ENCODE data around the gene AKR1C4.

AKR1C4 gene

DNA sequence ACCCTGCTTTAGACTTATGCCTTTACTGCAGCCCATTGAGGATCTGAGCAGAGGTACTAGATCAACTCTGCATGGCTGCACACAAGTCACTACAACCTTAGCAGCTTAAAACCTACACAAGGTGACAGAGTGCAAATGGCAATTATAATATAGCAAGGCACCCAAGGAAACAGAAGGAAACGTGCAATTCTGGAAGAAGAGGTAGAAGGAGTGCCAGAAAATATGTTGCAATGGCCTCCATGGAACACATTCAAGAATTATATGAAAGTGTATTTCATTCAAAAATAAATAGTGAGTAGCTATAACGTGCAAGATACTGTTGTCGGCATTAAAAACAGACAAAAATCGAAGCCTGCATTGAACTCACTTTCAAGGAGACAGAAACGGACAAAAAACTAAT is 8.8 kb upstream of the AKR1C4 start:
- TF ChIP-seq FOXP2 (optimal IDR thresholded peaks at IDR 0.05; ENCODE audit: borderline replicate concordance, extremely low read depth, extremely low read length, insufficient read depth) (no peak), REST (IDR thresholded peaks at IDR 0.05; ENCODE audit: insufficient read depth in 1 of 2, low read depth in 2 of 2, low read length in 2 of 2) (no peak), TAF1 (IDR thresholded peaks at IDR 0.05; ENCODE audit: borderline replicate concordance, insufficient read depth, low read length) (no peak), SIN3A (IDR thresholded peaks at IDR 0.05; ENCODE audit: borderline replicate concordance, insufficient read depth, low read length) (no peak), POLR2AphosphoS5 (IDR thresholded peaks at IDR 0.05; ENCODE audit: low read depth, low read length) (no peak)

DNA sequence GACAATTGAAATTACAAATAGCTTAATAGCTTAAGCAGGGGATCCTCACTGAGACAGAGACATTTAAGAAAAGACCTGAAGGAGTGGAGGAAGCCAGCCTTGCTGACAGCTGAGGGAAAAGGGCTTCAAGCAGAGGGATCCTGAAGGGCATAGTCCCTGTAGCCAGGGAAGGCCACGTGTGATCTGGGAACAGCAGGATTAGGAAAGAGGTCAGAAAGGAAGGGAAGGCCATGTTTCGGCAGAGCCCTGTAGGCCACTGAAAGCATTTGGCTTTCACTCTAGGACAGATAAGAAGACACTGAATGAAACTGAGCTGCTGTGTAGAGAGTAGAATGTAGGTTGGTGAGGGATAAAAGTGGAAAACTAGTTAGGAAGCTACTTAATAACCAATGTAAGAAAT is 8.3 kb upstream of the AKR1C4 start:
- TF ChIP-seq REST (IDR thresholded peaks at IDR 0.05; ENCODE audit: insufficient read depth in 1 of 2, low read depth in 2 of 2, low read length in 2 of 2) (no peak), TAF1 (IDR thresholded peaks at IDR 0.05; ENCODE audit: borderline replicate concordance, insufficient read depth, low read length) (no peak), FOXP2 (optimal IDR thresholded peaks at IDR 0.05; ENCODE audit: borderline replicate concordance, extremely low read depth, extremely low read length, insufficient read depth) (no peak), POLR2AphosphoS5 (IDR thresholded peaks at IDR 0.05; ENCODE audit: low read depth, low read length) (no peak), SIN3A (IDR thresholded peaks at IDR 0.05; ENCODE audit: borderline replicate concordance, insufficient read depth, low read length) (no peak)

GRCh38 chr10:5194431-5194830 is 2.2 kb upstream of the AKR1C4 start:
- TF ChIP-seq TAF1 (IDR thresholded peaks at IDR 0.05; ENCODE audit: borderline replicate concordance, insufficient read depth, low read length) = no peak
- TF ChIP-seq SIN3A (IDR thresholded peaks at IDR 0.05; ENCODE audit: borderline replicate concordance, insufficient read depth, low read length) = no peak
- TF ChIP-seq FOXP2 (optimal IDR thresholded peaks at IDR 0.05; ENCODE audit: borderline replicate concordance, extremely low read depth, extremely low read length, insufficient read depth) = no peak
- TF ChIP-seq POLR2AphosphoS5 (IDR thresholded peaks at IDR 0.05; ENCODE audit: low read depth, low read length) = no peak
- no peak for TF ChIP-seq REST (IDR thresholded peaks at IDR 0.05; ENCODE audit: insufficient read depth in 1 of 2, low read depth in 2 of 2, low read length in 2 of 2)

DNA sequence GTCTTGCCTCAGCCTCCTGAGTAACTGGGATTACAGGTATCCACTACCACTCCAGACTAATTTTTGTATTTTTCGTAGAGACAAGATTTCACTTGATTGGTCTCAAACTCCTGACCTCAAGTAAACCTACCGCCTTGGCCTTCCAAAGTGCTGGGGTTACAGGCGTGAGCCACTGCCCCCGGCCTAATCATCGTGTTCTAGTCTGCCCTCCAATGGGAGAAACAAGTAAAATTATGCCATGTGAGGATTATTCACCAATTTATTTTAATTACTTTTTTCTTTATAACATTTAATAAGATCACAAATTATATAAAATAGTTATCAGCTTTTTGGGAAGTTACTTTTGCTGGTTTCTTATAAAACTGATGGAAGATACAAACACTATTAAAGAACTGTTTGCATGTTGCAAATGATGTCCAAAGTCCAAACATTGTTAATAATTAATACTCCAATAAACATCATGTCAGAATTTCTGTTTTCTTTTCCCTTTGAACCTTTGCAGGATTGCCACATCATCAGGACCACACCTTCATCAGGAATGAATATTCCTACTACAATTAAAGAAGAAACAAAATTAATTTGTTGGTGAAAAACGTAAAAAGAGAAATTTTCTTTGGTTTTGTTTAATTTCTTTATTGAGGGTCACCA is 786 bp upstream of the AKR1C4 start:
- no peak for TF ChIP-seq FOXP2 (optimal IDR thresholded peaks at IDR 0.05; ENCODE audit: borderline replicate concordance, extremely low read depth, extremely low read length, insufficient read depth)
- no peak for TF ChIP-seq TAF1 (IDR thresholded peaks at IDR 0.05; ENCODE audit: borderline replicate concordance, insufficient read depth, low read length)
- no peak for TF ChIP-seq SIN3A (IDR thresholded peaks at IDR 0.05; ENCODE audit: borderline replicate concordance, insufficient read depth, low read length)
- TF ChIP-seq POLR2AphosphoS5 (IDR thresholded peaks at IDR 0.05; ENCODE audit: low read depth, low read length) = no peak
- TF ChIP-seq REST (IDR thresholded peaks at IDR 0.05; ENCODE audit: insufficient read depth in 1 of 2, low read depth in 2 of 2, low read length in 2 of 2) = no peak
